Measurements from ENCODE around the gene CZIB. TPM values are rescaled to one million over a fixed set of nuclear protein-coding genes. Genes with fewer than 3 reads are reported as not detected.

CZIB gene
- total and polyA plus RNA-seq, 3 experiments from 2014 or later: 58.0 to 60.4 (median 58.4) TPM

DNA sequence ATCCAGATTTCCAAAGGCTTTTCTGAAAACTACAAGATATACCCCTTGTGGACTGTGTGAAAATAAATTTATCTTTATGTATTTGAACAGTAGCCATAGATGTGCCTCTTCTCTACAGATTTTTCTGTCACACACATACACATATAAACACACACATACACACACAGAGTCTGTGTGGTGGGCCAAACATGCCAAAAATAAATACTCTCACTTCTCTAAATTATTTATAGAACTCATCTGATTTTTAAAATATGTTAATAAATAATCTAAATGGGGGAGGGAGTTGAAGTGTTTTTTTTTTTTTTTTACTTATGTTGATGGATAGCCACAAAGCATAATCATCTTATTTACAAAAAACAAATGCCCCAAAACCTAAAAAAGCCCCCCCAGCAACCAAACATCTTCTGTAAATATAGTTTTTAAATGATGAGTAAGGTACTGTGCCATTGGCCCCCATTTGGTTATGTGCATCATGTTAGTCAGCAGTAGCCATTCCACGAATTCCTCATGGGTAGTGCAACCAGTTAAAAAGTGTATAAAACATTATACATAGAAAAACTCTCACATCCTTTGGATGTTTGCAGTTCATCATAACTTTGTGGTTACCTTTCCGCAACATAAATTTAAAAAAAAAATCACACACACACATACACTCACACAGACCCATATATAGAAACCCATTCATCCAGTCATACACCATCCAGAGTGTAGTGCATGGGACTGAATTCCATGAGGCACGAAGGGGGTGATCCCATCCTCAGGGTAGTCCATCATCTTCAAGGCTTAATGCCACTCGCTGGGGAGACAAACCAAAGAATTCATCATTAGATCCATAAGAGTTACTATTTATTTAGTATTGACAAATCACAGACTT lies 26.1 kb upstream of the CZIB start:
- no peaks in the 10 kb centered on the region for H3K4me1 Mint-ChIP-seq
- Histone ChIP-seq H3K4me1 (ENCODE audit: insufficient read depth, low read length) (no peaks in the 10 kb centered on the region), H3K27me3 (ENCODE audit: insufficient read depth, low read length, poor library complexity, severe bottlenecking) (no peaks in the 10 kb centered on the region), H3K27ac (ENCODE audit: low read depth, low read length) (no peak overlapping the region), H3K36me3 (ENCODE audit: insufficient read depth, low read length) (no peaks in the 10 kb centered on the region), H3K9me3 (ENCODE audit: low read length) (no peaks in the 10 kb centered on the region), H3K4me3 (ENCODE audit: low read length) (no peak overlapping the region)
- no peaks in the 10 kb centered on the region for H3K9me3 Mint-ChIP-seq
- ChIA-PET POLR2A (no interaction called here), CTCF (no interaction called here)
- no peak overlapping the region for H3K4me3 Mint-ChIP-seq
- H3K27me3 Mint-ChIP-seq: peaks cover 0 to 3% of the 10 kb centered on the region in 2 donors
- H3K36me3 Mint-ChIP-seq: peaks cover 0 to 17% (median 10%) of the 10 kb centered on the region in 3 donors
- no peak overlapping the region for H3K27ac Mint-ChIP-seq
- no peak for DNase-seq

GRCh38 chr1:53244141-53244540 lies 23.7 kb upstream of the CZIB start:
- POLR2A ChIA-PET: no interaction called here

DNA sequence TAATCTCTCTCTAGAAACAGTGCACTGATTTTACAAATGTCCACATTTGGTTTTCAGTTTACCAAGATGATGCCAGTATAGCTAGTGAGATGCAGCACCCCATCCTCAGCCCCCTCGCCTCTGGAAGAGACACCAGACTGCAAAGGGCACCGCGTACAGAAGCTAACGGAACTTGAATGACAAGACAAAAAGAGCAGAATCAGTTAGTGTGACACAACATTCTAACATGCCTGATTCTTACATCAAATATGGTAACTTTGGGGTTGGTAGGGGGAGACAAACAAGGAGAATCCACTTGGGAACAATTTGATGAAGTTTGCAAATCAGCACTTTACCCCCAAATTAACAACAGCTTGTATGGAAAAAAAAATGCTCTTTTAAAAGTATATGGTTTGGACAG lies 21.9 kb upstream of the CZIB start:
- peaks cover 11% of the 10 kb centered on the region for H3K4me1 ChIP-seq (ENCODE audit: insufficient read depth, low read length)
- Mint-ChIP-seq H3K36me3 (peaks cover 0 to 13% (median 4%) of the 10 kb centered on the region in 3 donors), H3K27ac (no peak overlapping the region), H3K4me1 (peaks cover 16 to 19% (median 17%) of the 10 kb centered on the region in 3 donors), H3K4me3 (no peak overlapping the region), H3K9me3 (no peaks in the 10 kb centered on the region), H3K27me3 (peaks cover 0 to 6% of the 10 kb centered on the region in 2 donors)
- H3K27me3 ChIP-seq (ENCODE audit: insufficient read depth, low read length, poor library complexity, severe bottlenecking): no peaks in the 10 kb centered on the region
- ChIA-PET POLR2A (no interaction called here), CTCF (interaction anchor here (0.7 kb wide), 1 partner anchor 1086 kb away, joined by 3 read pairs; no protein-coding TSS in a partner anchor)
- no peak overlapping the region for H3K27ac ChIP-seq (ENCODE audit: low read depth, low read length)
- no peak overlapping the region for H3K4me3 ChIP-seq (ENCODE audit: low read length)
- no peaks in the 10 kb centered on the region for H3K36me3 ChIP-seq (ENCODE audit: insufficient read depth, low read length)
- no peaks in the 10 kb centered on the region for H3K9me3 ChIP-seq (ENCODE audit: low read length)
- DNase-seq: no peak

More at GRCh38 chr1:53244141-53244540, 23.7 kb upstream of the CZIB start:
- Histone ChIP-seq H3K4me1 (ENCODE audit: insufficient read depth, low read length) (peaks cover under 1% of the 10 kb centered on the region), H3K27ac (ENCODE audit: low read depth, low read length) (no peak overlapping the region), H3K4me3 (ENCODE audit: low read length) (no peak overlapping the region), H3K27me3 (ENCODE audit: insufficient read depth, low read length, poor library complexity, severe bottlenecking) (no peaks in the 10 kb centered on the region), H3K9me3 (ENCODE audit: low read length) (no peaks in the 10 kb centered on the region), H3K36me3 (ENCODE audit: insufficient read depth, low read length) (no peaks in the 10 kb centered on the region)
- Mint-ChIP-seq H3K4me3 (no peak overlapping the region), H3K36me3 (peaks cover 0 to 3% (median 0%) of the 10 kb centered on the region in 3 donors), H3K9me3 (no peaks in the 10 kb centered on the region), H3K27ac (no peak overlapping the region), H3K4me1 (peaks cover under 1 to 1% (median under 1%) of the 10 kb centered on the region in 3 donors), H3K27me3 (peaks cover 0 to 3% of the 10 kb centered on the region in 2 donors)
- no peak for DNase-seq
- CTCF ChIA-PET: no interaction called here

GRCh38 chr1:53241828-53242227 lies 21.4 kb upstream of the CZIB start:
- Mint-ChIP-seq H3K4me1 (peaks cover 16 to 24% (median 22%) of the 10 kb centered on the region in 3 donors), H3K27me3 (peaks cover 0 to 6% of the 10 kb centered on the region in 2 donors), H3K36me3 (peaks cover 0 to 11% (median 4%) of the 10 kb centered on the region in 3 donors), H3K27ac (peak overlapping the region in 2 of 8 donors; percentile 31 to 32), H3K4me3 (no peak overlapping the region), H3K9me3 (no peaks in the 10 kb centered on the region)
- Histone ChIP-seq H3K36me3 (ENCODE audit: insufficient read depth, low read length) (no peaks in the 10 kb centered on the region), H3K4me3 (ENCODE audit: low read length) (no peak overlapping the region), H3K9me3 (ENCODE audit: low read length) (no peaks in the 10 kb centered on the region), H3K4me1 (ENCODE audit: insufficient read depth, low read length) (peaks cover 16% of the 10 kb centered on the region), H3K27ac (ENCODE audit: low read depth, low read length) (no peak overlapping the region), H3K27me3 (ENCODE audit: insufficient read depth, low read length, poor library complexity, severe bottlenecking) (no peaks in the 10 kb centered on the region)
- CTCF ChIA-PET: no interaction called here
- no peak for DNase-seq
- POLR2A ChIA-PET: no interaction called here

- peaks cover 29 to 39% (median 38%) of the 10 kb centered on the region in 3 donors for H3K4me1 Mint-ChIP-seq
- Histone ChIP-seq H3K27me3 (ENCODE audit: insufficient read depth, low read length, poor library complexity, severe bottlenecking) (no peaks in the 10 kb centered on the region), H3K9me3 (ENCODE audit: low read length) (no peaks in the 10 kb centered on the region), H3K4me3 (ENCODE audit: low read length) (peak within 1 kb of the TSS; percentile 75), H3K4me1 (ENCODE audit: insufficient read depth, low read length) (peaks cover 20% of the 10 kb centered on the region), H3K36me3 (ENCODE audit: insufficient read depth, low read length) (peaks cover 17% of the 10 kb centered on the region), H3K27ac (ENCODE audit: low read depth, low read length) (peak within 1 kb of the TSS; percentile 89)
- peak within 1 kb of the TSS; percentile 96 to 100 (median 98) for H3K27ac Mint-ChIP-seq
- no peaks in the 10 kb centered on the region for H3K9me3 Mint-ChIP-seq
- peak within 1 kb of the TSS; percentile 96 to 100 (median 98) for H3K4me3 Mint-ChIP-seq
- ChIA-PET CTCF (interaction anchor here (0.9 kb wide), 1 partner anchor 10 kb away, joined by 4 read pairs; no protein-coding TSS in a partner anchor), POLR2A (no interaction called here)
- peaks cover 0 to 40% (median 8%) of the 10 kb centered on the region in 3 donors for H3K36me3 Mint-ChIP-seq
- peak; percentile 90 to 95 (median 93) for DNase-seq
- peaks cover 0 to 6% of the 10 kb centered on the region in 2 donors for H3K27me3 Mint-ChIP-seq
Measured at GRCh38 chr1:53238197-53239155, 18.0 kb upstream of the CZIB start, which contains the start of gene MAGOH. Gene MAGOH (minus strand): TSS chr1:53238518. CDS start chr1:53238448, 70 bp downstream.

DNA sequence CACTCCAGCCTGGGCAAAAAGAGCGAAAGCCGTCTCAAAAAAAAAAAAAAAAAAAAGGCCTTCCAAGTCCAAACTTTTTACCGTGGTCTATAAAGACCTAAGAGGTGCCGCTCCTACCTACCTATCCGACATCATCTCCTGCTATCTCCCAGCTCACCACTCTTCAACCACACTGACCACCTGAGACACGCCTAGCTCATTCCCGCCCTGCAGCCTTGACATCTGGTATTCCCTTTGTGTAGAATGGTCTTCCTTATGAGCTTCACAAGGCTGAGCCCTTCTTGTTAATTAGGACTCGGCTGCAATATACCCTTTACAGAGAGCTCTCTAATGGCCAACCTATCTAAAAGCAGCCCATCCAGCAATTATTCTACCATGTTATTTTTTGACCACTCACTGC lies 17.2 kb upstream of the CZIB start:
- CTCF ChIA-PET: interaction anchor here (0.9 kb wide), 1 partner anchor 9 kb away, joined by 4 read pairs; no protein-coding TSS in a partner anchor
- peak overlapping the region; percentile 75 for H3K4me3 ChIP-seq (ENCODE audit: low read length)
- POLR2A ChIA-PET: interaction anchor here (0.7 kb wide), 1 partner anchor 15 kb away, joined by 8 read pairs; no protein-coding TSS in a partner anchor
- no peaks in the 10 kb centered on the region for H3K9me3 ChIP-seq (ENCODE audit: low read length)
- peak overlapping the region; percentile 96 to 100 (median 98) for H3K4me3 Mint-ChIP-seq
- peaks cover 19% of the 10 kb centered on the region for H3K36me3 ChIP-seq (ENCODE audit: insufficient read depth, low read length)
- H3K36me3 Mint-ChIP-seq: peaks cover 0 to 47% (median 10%) of the 10 kb centered on the region in 3 donors
- H3K27me3 Mint-ChIP-seq: peaks cover 0 to 6% of the 10 kb centered on the region in 2 donors
- no peak for DNase-seq
- H3K4me1 Mint-ChIP-seq: peaks cover 29 to 39% (median 38%) of the 10 kb centered on the region in 3 donors
- peak overlapping the region; percentile 96 to 100 (median 98) for H3K27ac Mint-ChIP-seq
- no peaks in the 10 kb centered on the region for H3K9me3 Mint-ChIP-seq
- H3K27ac ChIP-seq (ENCODE audit: low read depth, low read length): peak overlapping the region; percentile 89
- peaks cover 20% of the 10 kb centered on the region for H3K4me1 ChIP-seq (ENCODE audit: insufficient read depth, low read length)
- no peaks in the 10 kb centered on the region for H3K27me3 ChIP-seq (ENCODE audit: insufficient read depth, low read length, poor library complexity, severe bottlenecking)

- Mint-ChIP-seq H3K4me1 (peaks cover 23 to 28% (median 26%) of the 10 kb centered on the region in 3 donors), H3K27me3 (peaks cover 0 to 4% of the 10 kb centered on the region in 2 donors), H3K27ac (peak overlapping the region; percentile 95 to 99 (median 98)), H3K4me3 (peak overlapping the region; percentile 90 to 99 (median 93)), H3K36me3 (peaks cover 0 to 38% (median 5%) of the 10 kb centered on the region in 3 donors), H3K9me3 (no peaks in the 10 kb centered on the region)
- Histone ChIP-seq H3K4me3 (ENCODE audit: low read length) (peak overlapping the region; percentile 78), H3K27me3 (ENCODE audit: insufficient read depth, low read length, poor library complexity, severe bottlenecking) (no peaks in the 10 kb centered on the region), H3K4me1 (ENCODE audit: insufficient read depth, low read length) (peaks cover 16% of the 10 kb centered on the region), H3K9me3 (ENCODE audit: low read length) (no peaks in the 10 kb centered on the region), H3K27ac (ENCODE audit: low read depth, low read length) (peak overlapping the region; percentile 90), H3K36me3 (ENCODE audit: insufficient read depth, low read length) (no peaks in the 10 kb centered on the region)
- CTCF ChIA-PET: interaction anchor here (0.7 to 1.6 kb wide), 2 partner anchors 9 to 26 kb away, joined by 3 to 5 read pairs; no protein-coding TSS in a partner anchor
- POLR2A ChIA-PET: interaction anchor here (0.8 kb wide), 1 partner anchor 24 kb away, joined by 3 read pairs; no protein-coding TSS in a partner anchor
- no peak for DNase-seq
Measured at GRCh38 chr1:53220962-53221286, 490 bp upstream of the CZIB start.

All from CD8-positive, alpha-beta memory T cell (primary cell).